NCI-H524 treated with DMSO at 0.1 percent for 48 hours (cell line): Measurements from ENCODE around the gene SLX9.

ENCODE experiments used
- DNase-seq: peaks from one replicate; lab custom pipeline; 2025; lab: John Stamatoyannopoulos, UW

SLX9 gene

GRCh38 chr21:44930543-44930981 is 9.3 kb upstream of the SLX9 start:
- no peak for DNase-seq

GRCh38 chr21:44931137-44931500 is 8.7 kb upstream of the SLX9 start:
- no peak for DNase-seq

- no peak for DNase-seq
Measured at GRCh38 chr21:44931501-44932407, 8.1 kb upstream of the SLX9 start.

- DNase-seq, result no peak
Measured at GRCh38 chr21:44932408-44933181, 7.2 kb upstream of the SLX9 start.

GRCh38 chr21:44933199-44933917 is 6.5 kb upstream of the SLX9 start:
- no peak for DNase-seq

GRCh38 chr21:44933918-44934260 is 5.9 kb upstream of the SLX9 start:
- no peak for DNase-seq

- no peak for DNase-seq
Measured at GRCh38 chr21:44934276-44934675, 5.6 kb upstream of the SLX9 start.

GRCh38 chr21:44934797-44935532 is 4.9 kb upstream of the SLX9 start:
- no peak for DNase-seq

- DNase-seq, result no peak
Measured at GRCh38 chr21:44935533-44935927, 4.3 kb upstream of the SLX9 start.

- no peak for DNase-seq
Measured at GRCh38 chr21:44938772-44939531, 877 bp upstream of the SLX9 start.

- DNase-seq, result no peak
Measured at GRCh38 chr21:44940116-44940631, 345 bp downstream of the SLX9 start.

GRCh38 chr21:44941567-44941966 is 1.7 kb downstream of the SLX9 start:
- DNase-seq, result no peak

- no peak for DNase-seq
Measured at GRCh38 chr21:44942566-44942965, 2.7 kb downstream of the SLX9 start.

- DNase-seq, result no peak
Measured at GRCh38 chr21:44943005-44943685, 3.3 kb downstream of the SLX9 start.

GRCh38 chr21:44943686-44944550 is 4.1 kb downstream of the SLX9 start:
- DNase-seq, result no peak

- no peak for DNase-seq
Measured at GRCh38 chr21:44944596-44944995, 4.8 kb downstream of the SLX9 start.

- no peak for DNase-seq
Measured at GRCh38 chr21:44946254-44947041, 6.6 kb downstream of the SLX9 start.

GRCh38 chr21:44947111-44947929 is 7.5 kb downstream of the SLX9 start:
- no peak for DNase-seq
